Neuronal stem cell (in vitro differentiated cells): ENCODE results near the gene TMC3.
A peak's percentile ranks its signal among the peaks of the same experiment; 100 is the strongest.

Source experiments
- DNase-seq: peaks from one replicate; pipeline ENCODE4 v3.0.0-alpha.2; 2013; ENCODE audit warnings: low spot score
- H2AFZ ChIP-seq: one replicate; pipeline ENCODE4 v1.6.1; 2013; ENCODE audit warnings: mild to moderate bottlenecking, low read length, inconsistent platforms
- H2AK5ac ChIP-seq: 2 replicates; pipeline ENCODE4 v1.6.1; 2013; ENCODE audit warnings: low read depth, mild to moderate bottlenecking, inconsistent platforms, low read length, moderate library complexity, mixed read lengths
- H2BK120ac ChIP-seq: 2 replicates; pipeline ENCODE4 v1.6.1; 2013; ENCODE audit warnings: low read depth, mild to moderate bottlenecking, inconsistent platforms, low read length, moderate library complexity, mixed read lengths
- H2BK12ac ChIP-seq: one replicate; pipeline ENCODE4 v1.6.1; 2013; ENCODE audit warnings: low read length, inconsistent platforms
- H2BK15ac ChIP-seq: 2 replicates; pipeline ENCODE4 v1.6.1; 2013; ENCODE audit warnings: mild to moderate bottlenecking, low read length, inconsistent platforms, mixed read lengths
- H2BK5ac ChIP-seq: one replicate; pipeline ENCODE4 v1.6.1; 2013; ENCODE audit warnings: inconsistent platforms, mild to moderate bottlenecking, low read length, moderate library complexity
- H3K14ac ChIP-seq: one replicate; pipeline ENCODE4 v1.6.1; 2013; ENCODE audit warnings: low read length, inconsistent platforms
- H3K18ac ChIP-seq: 2 replicates; pipeline ENCODE4 v1.6.1; 2013; ENCODE audit warnings: low read length, inconsistent platforms
- H3K23ac ChIP-seq: 2 replicates; pipeline ENCODE4 v1.6.1; 2013; ENCODE audit warnings: low read depth, mild to moderate bottlenecking, mixed read lengths, low read length, inconsistent platforms; ENCODE audit not compliant: poor library complexity
- H3K27ac ChIP-seq: replicated peaks from 3 replicates; pipeline ENCODE4 v1.5.1; 2013; ENCODE audit warnings: low read length, inconsistent platforms
- H3K27me3 ChIP-seq, 3 experiments: 2 replicates each; pipeline ENCODE4 v1.6.1; 2013; ENCODE audit warnings: low read length in 3 of 3, mild to moderate bottlenecking in 2 of 3, inconsistent platforms in 1 of 3, low read depth in 1 of 3, mixed read lengths in 1 of 3, moderate library complexity in 1 of 3; ENCODE audit not compliant: control insufficient read depth in 3 of 3, insufficient read depth in 3 of 3
- H3K36me3 ChIP-seq, 2 donors: replicated peaks in 1 of 2; 2 replicates each; pipeline ENCODE4 v1.6.1; 2013; ENCODE audit warnings: low read length in 2 of 2; ENCODE audit not compliant: control insufficient read depth in 2 of 2, insufficient read depth in 2 of 2
- H3K4ac ChIP-seq: 2 replicates; pipeline ENCODE4 v1.6.1; 2013; ENCODE audit warnings: inconsistent platforms, mild to moderate bottlenecking, low read length, moderate library complexity
- H3K4me1 ChIP-seq, 2 donors: 1 replicate in 1 of 2; 2 replicates in 1 of 2; pipeline ENCODE4 v1.6.1; 2013; ENCODE audit warnings: low read length in 2 of 2, low read depth in 1 of 2; ENCODE audit not compliant: control insufficient read depth in 2 of 2, insufficient read depth in 1 of 2
- H3K4me2 ChIP-seq: one replicate; pipeline ENCODE4 v1.6.1; 2013; ENCODE audit warnings: mild to moderate bottlenecking, low read length, inconsistent platforms; ENCODE audit not compliant: insufficient read depth, poor library complexity, severe bottlenecking
- H3K4me3 ChIP-seq, 2 donors: 2 replicates each; pipeline ENCODE4 v1.5.1; 2013; ENCODE audit warnings: low read length in 2 of 2, mild to moderate bottlenecking in 2 of 2, inconsistent platforms in 1 of 2, moderate library complexity in 1 of 2
- H3K79me1 ChIP-seq: one replicate; pipeline ENCODE4 v1.6.1; 2013; ENCODE audit warnings: low read depth, mild to moderate bottlenecking, inconsistent platforms, low read length, moderate library complexity
- H3K9ac ChIP-seq: one replicate; pipeline ENCODE4 v1.6.1; 2013; ENCODE audit warnings: mild to moderate bottlenecking, low read depth, low read length, inconsistent platforms; ENCODE audit not compliant: poor library complexity
- H3K9me3 ChIP-seq, 2 donors: replicated peaks in 1 of 2; 2 replicates each; pipeline versions ENCODE3 to v1.6.1; 2013; ENCODE audit warnings: low read length in 2 of 2, mild to moderate bottlenecking in 2 of 2, inconsistent platforms in 1 of 2, low read depth in 1 of 2, mixed read lengths in 1 of 2, moderate library complexity in 1 of 2; ENCODE audit not compliant: control insufficient read depth in 2 of 2, insufficient read depth in 1 of 2
- H4K8ac ChIP-seq: one replicate; pipeline ENCODE4 v1.6.1; 2013; ENCODE audit warnings: low read depth, mild to moderate bottlenecking, inconsistent platforms, low read length, moderate library complexity
- H4K91ac ChIP-seq: one replicate; pipeline ENCODE4 v1.6.1; 2013; ENCODE audit warnings: low read length, low read depth, mild to moderate bottlenecking, inconsistent platforms; ENCODE audit not compliant: poor library complexity
- WGBS, 2 donors: extraction: QIAGEN DNeasy Blood & Tissue Kit; methylation state at CpG; one replicate each; pipeline ENCODE4 v1.1.7; 2013; ENCODE audit warnings: missing lambda C conversion rate in 2 of 2, mixed read lengths in 1 of 2; ENCODE audit not compliant: insufficient read length in 2 of 2, insufficient replicate concordance in 1 of 2; ENCODE audit errors: extremely low coverage in 2 of 2; 5-methylcytosine and 5-hydroxymethylcytosine counted together

TMC3 gene

GRCh38 chr15:81308260-81308659 is 65.8 kb downstream of the TMC3 start:
- H2BK12ac ChIP-seq, result no peak overlapping the region
- no peak overlapping the region for H4K8ac ChIP-seq
- H3K14ac ChIP-seq, result no peak overlapping the region
- no peak overlapping the region for H2BK5ac ChIP-seq
- no peak overlapping the region for H4K91ac ChIP-seq
- WGBS, 2 donors, result no CpG with 5 or more reads among the region's 2 CpGs
- H3K9me3 ChIP-seq, result no peaks in the 10 kb centered on the region
- no peak overlapping the region for H3K4me3 ChIP-seq
- H3K4me1 ChIP-seq, result peaks cover 4 to 13% of the 10 kb centered on the region in 2 donors
- peak overlapping the region; percentile 34 for H3K9ac ChIP-seq
- H2BK120ac ChIP-seq, result no peak overlapping the region
- H3K4me2 ChIP-seq, result no peak overlapping the region
- H3K27me3 ChIP-seq, result no peaks in the 10 kb centered on the region
- no peak overlapping the region for H3K23ac ChIP-seq
- peaks cover 0 to 2% of the 10 kb centered on the region in 2 donors for H3K36me3 ChIP-seq
- H2AFZ ChIP-seq, result no peak overlapping the region
- no peaks in the 10 kb centered on the region for H3K79me1 ChIP-seq
- H3K4ac ChIP-seq, result no peak overlapping the region
- no peak overlapping the region for H3K18ac ChIP-seq
- DNase-seq, result no peak
- H3K27ac ChIP-seq, result no peak overlapping the region
- no peak overlapping the region for H2AK5ac ChIP-seq
- H2BK15ac ChIP-seq, result no peak overlapping the region

- no peak for DNase-seq
Observed at GRCh38 chr15:81304226-81304625, 69.8 kb downstream of the TMC3 start.

GRCh38 chr15:81303244-81304225 is 70.5 kb downstream of the TMC3 start:
- Histone ChIP-seq H3K23ac (peak overlapping the region; percentile 46), H3K18ac (peak overlapping the region; percentile 61), H2AFZ (peak overlapping the region; percentile 60), H3K79me1 (no peaks in the 10 kb centered on the region), H3K9me3 (no peaks in the 10 kb centered on the region), H3K4me2 (no peak overlapping the region), H2BK120ac (no peak overlapping the region), H3K4me1 (peaks cover 4 to 22% of the 10 kb centered on the region in 2 donors), H3K4me3 (no peak overlapping the region), H4K91ac (peak overlapping the region; percentile 5), H2BK15ac (peak overlapping the region; percentile 19), H3K27me3 (peaks cover 0 to 16% (median 0%) of the 10 kb centered on the region in 3 experiments), H3K14ac (no peak overlapping the region), H3K27ac (no peak overlapping the region), H3K4ac (no peak overlapping the region), H2BK5ac (no peak overlapping the region), H3K9ac (no peak overlapping the region), H2AK5ac (peak overlapping the region; percentile 68), H2BK12ac (no peak overlapping the region), H3K36me3 (no peaks in the 10 kb centered on the region), H4K8ac (no peak overlapping the region)
- no CpG with 5 or more reads among the region's 9 CpGs for whole genome bisulfite sequencing, 2 donors
- DNase-seq, result no peak

More at GRCh38 chr15:81304226-81304625, 69.8 kb downstream of the TMC3 start:
- Histone ChIP-seq H2BK15ac (no peak overlapping the region), H4K91ac (no peak overlapping the region), H3K18ac (no peak overlapping the region), H3K27me3 (peaks cover 0 to 10% (median 0%) of the 10 kb centered on the region in 3 experiments), H2BK5ac (no peak overlapping the region), H3K4ac (no peak overlapping the region), H2BK120ac (no peak overlapping the region), H3K4me1 (peaks cover 4 to 22% of the 10 kb centered on the region in 2 donors), H4K8ac (no peak overlapping the region), H3K14ac (no peak overlapping the region), H2AK5ac (no peak overlapping the region), H3K79me1 (no peaks in the 10 kb centered on the region), H3K9me3 (no peaks in the 10 kb centered on the region), H3K4me2 (no peak overlapping the region), H3K36me3 (no peaks in the 10 kb centered on the region), H3K9ac (no peak overlapping the region), H3K27ac (no peak overlapping the region), H3K23ac (no peak overlapping the region), H2BK12ac (no peak overlapping the region), H2AFZ (peak overlapping the region; percentile 60), H3K4me3 (no peak overlapping the region)
- WGBS, 2 donors, result no CpG with 5 or more reads among the region's 5 CpGs

GRCh38 chr15:81302701-81303109 is 71.3 kb downstream of the TMC3 start:
- H3K4me2 ChIP-seq, result no peak overlapping the region
- no peak overlapping the region for H3K18ac ChIP-seq
- H3K9me3 ChIP-seq, result no peaks in the 10 kb centered on the region
- H3K27me3 ChIP-seq, result peaks cover 0 to 20% (median 0%) of the 10 kb centered on the region in 3 experiments
- no peak overlapping the region for H3K4ac ChIP-seq
- H2BK12ac ChIP-seq, result no peak overlapping the region
- no peak overlapping the region for H2BK5ac ChIP-seq
- no peak for DNase-seq
- H3K4me3 ChIP-seq, result no peak overlapping the region
- H2AFZ ChIP-seq, result no peak overlapping the region
- H4K8ac ChIP-seq, result no peak overlapping the region
- H3K4me1 ChIP-seq, result peaks cover 4 to 22% of the 10 kb centered on the region in 2 donors
- peak overlapping the region; percentile 11 for H2BK15ac ChIP-seq
- H3K14ac ChIP-seq, result no peak overlapping the region
- no CpG with 5 or more reads among the region's 6 CpGs for WGBS, 2 donors
- no peak overlapping the region for H3K9ac ChIP-seq
- no peak overlapping the region for H3K27ac ChIP-seq
- no peak overlapping the region for H3K23ac ChIP-seq
- H3K79me1 ChIP-seq, result no peaks in the 10 kb centered on the region
- no peak overlapping the region for H4K91ac ChIP-seq
- no peak overlapping the region for H2BK120ac ChIP-seq
- no peaks in the 10 kb centered on the region for H3K36me3 ChIP-seq
- no peak overlapping the region for H2AK5ac ChIP-seq
